H1 (cell line): ENCODE data around the gene WRAP53. TPM values are rescaled to one million over a fixed set of nuclear protein-coding genes. Genes with fewer than 3 reads are reported as not detected.
A peak's percentile ranks its signal among the peaks of the same experiment; 100 is the strongest.

ENCODE experiments used
- CTCF ChIA-PET: fragments of 300-600 bp; sonication (Branson Sonifier 250); formaldehyde crosslinking; loops from one replicate; lab custom pipeline; 2021; ENCODE audit not compliant: partially characterized antibody; lab: Charles Lee
- POLR2A ChIA-PET: fragments of 300-600 bp; sonication (Branson Sonifier 250); formaldehyde crosslinking; loops from one replicate; lab custom pipeline; 2021; ENCODE audit warnings: inconsistent platforms; ENCODE audit not compliant: partially characterized antibody; lab: Charles Lee
- DNase-seq, 2 experiments: peaks; one replicate each; pipeline versions ENCODE4 v3.0.0 to v3.0.0-alpha.2; 2010 to 2022; ENCODE audit warnings: low spot score in 2 of 2, low read depth in 1 of 2, mixed read lengths in 1 of 2
- FAIRE-seq: peaks from 2 replicates; lab custom pipeline; 2011; peaks lifted over from hg19 to GRCh38; lab: Jason Lieb, UNC
- H2AFZ ChIP-seq: 2 replicates; pipeline ENCODE4 v1.8.1; 2012; ENCODE audit warnings: low read length, inconsistent platforms
- H2AK5ac ChIP-seq: 2 replicates; pipeline ENCODE4 v1.6.1; 2013; ENCODE audit warnings: low read depth, low read length
- H2BK120ac ChIP-seq: replicated peaks from 2 replicates; pipeline ENCODE3; 2013; ENCODE audit warnings: low read depth, low read length, inconsistent platforms
- H2BK12ac ChIP-seq: 2 replicates; pipeline ENCODE4 v1.6.1; 2013; ENCODE audit warnings: low read depth, low read length
- H2BK15ac ChIP-seq: 2 replicates; pipeline ENCODE4 v1.6.1; 2013; ENCODE audit warnings: low read length
- H2BK20ac ChIP-seq: 2 replicates; pipeline ENCODE4 v1.6.1; 2013; ENCODE audit warnings: low read length
- H2BK5ac ChIP-seq: 2 replicates; pipeline ENCODE4 v1.6.1; 2013; ENCODE audit warnings: low read depth, low read length
- H3K14ac ChIP-seq: 2 replicates; pipeline ENCODE4 v1.6.1; 2013; ENCODE audit warnings: inconsistent platforms; ENCODE audit not compliant: insufficient read length
- H3K18ac ChIP-seq: 2 replicates; pipeline ENCODE4 v1.6.1; 2013; ENCODE audit warnings: low read length; ENCODE audit errors: extremely low read depth
- H3K23ac ChIP-seq: 2 replicates; pipeline ENCODE4 v1.6.1; 2013; ENCODE audit warnings: inconsistent platforms; ENCODE audit not compliant: insufficient read length
- H3K23me2 ChIP-seq: 2 replicates; pipeline ENCODE4 v1.6.1; 2013; ENCODE audit warnings: low read depth, low read length
- H3K27ac ChIP-seq: 2 replicates; pipeline ENCODE4 v1.6.1; 2011; ENCODE audit warnings: low read depth, low read length, inconsistent platforms
- H3K27me3 ChIP-seq, 4 experiments: replicated peaks in 1 of 4; 1 replicate in 1 of 4; 2 replicates in 3 of 4; pipeline versions ENCODE4 v1.6.1 to v1.8.1; 2011 to 2013; ENCODE audit warnings: low read length in 3 of 4, mild to moderate bottlenecking in 3 of 4, inconsistent platforms in 2 of 4, mixed read lengths in 2 of 4, moderate library complexity in 1 of 4; ENCODE audit not compliant: control insufficient read depth in 3 of 4, insufficient read depth in 3 of 4; ENCODE audit errors: extremely low read depth in 1 of 4
- H3K36me3 ChIP-seq, 4 experiments: 2 replicates each; pipeline versions ENCODE4 v1.6.1 to v1.8.1; 2011 to 2013; ENCODE audit warnings: mild to moderate bottlenecking in 4 of 4, low read length in 3 of 4, moderate library complexity in 2 of 4, control low read depth in 1 of 4, inconsistent platforms in 1 of 4; ENCODE audit not compliant: insufficient read depth in 4 of 4, control insufficient read depth in 2 of 4
- H3K4ac ChIP-seq: replicated peaks from 2 replicates; pipeline ENCODE3; 2013; ENCODE audit warnings: low read length, low read depth, mixed read lengths, inconsistent platforms; ENCODE audit not compliant: insufficient read length
- H3K4me1 ChIP-seq, 4 experiments: replicated peaks in 1 of 4; 1 replicate in 1 of 4; 2 replicates in 3 of 4; pipeline versions ENCODE4 v1.6.1 to v1.8.1; 2011 to 2013; ENCODE audit warnings: low read length in 3 of 4, inconsistent platforms in 2 of 4, mixed read lengths in 1 of 4; ENCODE audit not compliant: insufficient read depth in 4 of 4, control insufficient read depth in 3 of 4
- H3K4me2 ChIP-seq, 2 experiments: 2 replicates each; pipeline versions ENCODE4 v1.6.1 to v1.8.1; 2011 to 2013; ENCODE audit warnings: low read depth in 2 of 2, low read length in 2 of 2, control low read depth in 1 of 2, inconsistent platforms in 1 of 2, mild to moderate bottlenecking in 1 of 2; ENCODE audit not compliant: insufficient read depth in 1 of 2
- H3K4me3 ChIP-seq, 4 experiments: fragments of 200-600, 300-600 bp in 1 of 4; sonication (generic), shearing (Covaris generic), sonication (Bioruptor Twin) in 1 of 4; 2 replicates each; pipeline versions ENCODE4 v1.5.1 to v1.8.1; 2011 to 2016; ENCODE audit warnings: low read length in 4 of 4, low read depth in 3 of 4, control low read depth in 2 of 4, inconsistent platforms in 2 of 4, mild to moderate bottlenecking in 2 of 4, mixed read lengths in 1 of 4, moderate library complexity in 1 of 4; ENCODE audit not compliant: insufficient read depth in 2 of 4; ENCODE audit errors: extremely low read depth in 1 of 4
- H3K56ac ChIP-seq: replicated peaks from 2 replicates; pipeline ENCODE3; 2013; ENCODE audit warnings: low read depth, mild to moderate bottlenecking, mixed read lengths, low read length, inconsistent platforms; ENCODE audit not compliant: insufficient read length
- H3K79me1 ChIP-seq: 2 replicates; pipeline ENCODE4 v1.6.1; 2013; ENCODE audit warnings: low read depth, low read length, control low read depth
- H3K79me2 ChIP-seq, 2 experiments: 2 replicates each; pipeline versions ENCODE4 v1.6.1 to v1.8.1; 2012 to 2013; ENCODE audit warnings: low read length in 2 of 2, mild to moderate bottlenecking in 2 of 2, inconsistent platforms in 1 of 2; ENCODE audit not compliant: insufficient read depth in 2 of 2, control insufficient read depth in 1 of 2
- H3K9ac ChIP-seq, 4 experiments: replicated peaks in 1 of 4; 1 replicate in 1 of 4; 2 replicates in 3 of 4; pipeline versions ENCODE4 v1.6.1 to v1.8.1; 2011 to 2013; ENCODE audit warnings: low read depth in 3 of 4, low read length in 3 of 4, control low read depth in 2 of 4, mild to moderate bottlenecking in 2 of 4, moderate library complexity in 2 of 4, inconsistent platforms in 1 of 4; ENCODE audit errors: extremely low read depth in 1 of 4
- H3K9me3 ChIP-seq, 2 experiments: 2 replicates each; pipeline versions ENCODE4 v1.6.1 to v1.8.1; 2012 to 2013; ENCODE audit warnings: mild to moderate bottlenecking in 2 of 2, moderate library complexity in 2 of 2, control low read depth in 1 of 2, inconsistent platforms in 1 of 2, low read depth in 1 of 2, low read length in 1 of 2, mixed read lengths in 1 of 2; ENCODE audit not compliant: insufficient read depth in 2 of 2
- H4K20me1 ChIP-seq, 2 experiments: replicated peaks in 1 of 2; 2 replicates each; pipeline versions ENCODE3 to v1.8.1; 2011 to 2013; ENCODE audit warnings: inconsistent platforms in 2 of 2, low read length in 2 of 2, mild to moderate bottlenecking in 1 of 2; ENCODE audit not compliant: insufficient read depth in 2 of 2, control insufficient read depth in 1 of 2
- H4K5ac ChIP-seq: 2 replicates; pipeline ENCODE4 v1.6.1; 2013; ENCODE audit warnings: low read length, low read depth, mixed read lengths, inconsistent platforms; ENCODE audit not compliant: insufficient read length
- H4K8ac ChIP-seq: 2 replicates; pipeline ENCODE4 v1.8.0; 2013; ENCODE audit warnings: mild to moderate bottlenecking, moderate library complexity, low read length, inconsistent platforms; ENCODE audit not compliant: insufficient read depth; ENCODE audit errors: extremely low read depth
- H4K91ac ChIP-seq: replicated peaks from 2 replicates; pipeline ENCODE3; 2013; ENCODE audit warnings: low read length, mixed read lengths, inconsistent platforms; ENCODE audit not compliant: insufficient read length
- BACH1 ChIP-seq: IDR thresholded peaks from 2 replicates; pipeline ENCODE4 v1.6.1; 2012; ENCODE audit warnings: low read length, improper control_type of control experiment
- BRCA1 ChIP-seq: IDR thresholded peaks from 2 replicates; pipeline ENCODE4 v1.6.1; 2012; ENCODE audit warnings: low read depth, low read length, improper control_type of control experiment
- JUN ChIP-seq: IDR thresholded peaks from 2 replicates; pipeline ENCODE4 v1.6.1; 2011; ENCODE audit warnings: low read depth, mild to moderate bottlenecking, improper control_type of control experiment, low read length
- JUND ChIP-seq: IDR thresholded peaks from 2 replicates; pipeline ENCODE4 v1.6.1; 2011; ENCODE audit warnings: mild to moderate bottlenecking, improper control_type of control experiment, low read length
- KDM1A ChIP-seq: fragments of 200-600, 300-600 bp; sonication (generic); IDR thresholded peaks from 2 replicates; pipeline ENCODE4 v1.7.1; 2016; ENCODE audit warnings: mild to moderate bottlenecking, low read length, borderline replicate concordance
- KDM4A ChIP-seq: IDR thresholded peaks from one replicate; pipeline ENCODE4 v1.7.1; 2012; ENCODE audit warnings: low read depth, mild to moderate bottlenecking, moderate library complexity, low read length, inconsistent platforms; ENCODE audit not compliant: severe bottlenecking
- PHF8 ChIP-seq: fragments of 200-600 bp; sonication (generic); conservative IDR thresholded peaks from 2 replicates; pipeline ENCODE4 v1.7.1; 2012; ENCODE audit warnings: low read depth, mild to moderate bottlenecking, inconsistent platforms, low read length, moderate library complexity
- RXRA ChIP-seq: IDR thresholded peaks from 2 replicates; pipeline ENCODE4 v1.6.1; 2011; ENCODE audit warnings: low read depth, mild to moderate bottlenecking, low read length, moderate library complexity; ENCODE audit not compliant: insufficient read depth
- SP2 ChIP-seq: IDR thresholded peaks from 2 replicates; pipeline ENCODE4 v1.6.1; 2012; ENCODE audit warnings: mild to moderate bottlenecking, low read length, inconsistent platforms
- SRF ChIP-seq: IDR thresholded peaks from 2 replicates; pipeline ENCODE4 v1.6.1; 2011; ENCODE audit warnings: mild to moderate bottlenecking, low read depth, low read length, moderate library complexity
- TBP ChIP-seq: IDR thresholded peaks from 2 replicates; pipeline ENCODE4 v1.6.1; 2011; ENCODE audit warnings: low read depth, low read length, improper control_type of control experiment
- WGBS, 2 experiments: shearing (Covaris generic) in 1 of 2; methylation state at CpG; one replicate each; pipeline versions ENCODE4 v1.1.6 to v1.1.7; 2013 to 2015; ENCODE audit warnings: low lambda C conversion rate in 2 of 2, mixed read lengths in 2 of 2, inconsistent platforms in 1 of 2, low coverage in 1 of 2, missing lambda C conversion rate in 1 of 2; ENCODE audit not compliant: insufficient replicate concordance in 2 of 2, insufficient coverage in 1 of 2, insufficient read length in 1 of 2; ENCODE audit errors: extremely low coverage in 1 of 2, missing lambda C conversion rate in 1 of 2; 5-methylcytosine and 5-hydroxymethylcytosine counted together
- polyA plus RNA-seq, 7 experiments: library from polyadenylated mRNA; depleted of rRNA in 3 of 7; stranded (reverse) in 5 of 7; unstranded in 2 of 7; fragments of >200 nt in 5 of 7; fragments of 200-250 nt in 2 of 7; gene quantifications; 1 replicate in 5 of 7; 2 replicates in 1 of 7; 4 replicates in 1 of 7; pipeline versions ENCODE4 v1.2.1 to v1.2.3, GENCODE V29; 2011 to 2013; ENCODE audit warnings: missing spikeins in 2 of 7, mixed read lengths in 2 of 7
- total RNA-seq: library from RNA; stranded (reverse); fragmentation: NEBNext Ultra II Directional; extraction: Animal tissue kit (Norgen Biotek cat#: 25700); gene quantifications from 2 replicates; pipeline ENCODE4 v1.2.1, GENCODE V29; 2021
- TF ChIP-seq, protein P1 (sequence below), 3 experiments: IDR thresholded peaks; 1 replicate in 2 of 3; 2 replicates in 1 of 3; pipeline versions ENCODE4 v1.5.1 to v1.6.1; 2011; ENCODE audit warnings: low read length in 3 of 3, mild to moderate bottlenecking in 3 of 3, inconsistent platforms in 2 of 3, low read depth in 1 of 3, moderate library complexity in 1 of 3; ENCODE audit not compliant: insufficient read depth in 1 of 3; ENCODE audit errors: control extremely low read depth in 1 of 3

WRAP53 gene
- total and polyA plus RNA-seq, 2 of the 8 experiments (the other 6 are each of a cell fraction or from before 2014, with no cell fraction given) = 29.2 to 30.1 TPM

DNA sequence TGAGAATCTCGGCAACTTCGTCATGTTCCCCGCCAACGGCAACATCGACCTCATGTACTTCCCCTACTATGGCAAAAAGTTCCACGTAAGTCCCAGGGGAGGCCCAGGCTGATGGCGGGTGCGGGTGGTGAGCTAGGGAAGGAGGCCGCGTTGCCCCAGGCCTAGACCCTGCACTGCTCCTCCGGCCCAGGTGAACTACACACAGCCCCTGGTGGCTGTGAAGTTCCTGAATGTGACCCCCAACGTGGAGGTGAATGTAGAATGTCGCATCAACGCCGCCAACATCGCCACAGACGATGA is 32.8 kb upstream of the WRAP53 start:
- no peak overlapping the region for H3K56ac ChIP-seq
- 95% methylated on average over 15 of the region's 17 CpGs; no CpG with 5 or more reads in 1 of the 2 experiments for WGBS, 2 experiments
- no peak overlapping the region for H3K9ac ChIP-seq
- no peak overlapping the region for H3K4me2 ChIP-seq
- FAIRE-seq = no peak
- no peak overlapping the region for H2BK20ac ChIP-seq
- H2BK5ac ChIP-seq = no peak overlapping the region
- no peak overlapping the region for H4K8ac ChIP-seq
- H3K27ac ChIP-seq = no peak overlapping the region
- H3K14ac ChIP-seq = no peak overlapping the region
- no peak overlapping the region for H2BK120ac ChIP-seq
- peak overlapping the region; percentile 62; the same call in 1 of the 2 replicates for H2BK15ac ChIP-seq
- no peaks in the 10 kb centered on the region for H3K79me2 ChIP-seq
- H4K91ac ChIP-seq = peak overlapping the region; percentile 25
- H3K79me1 ChIP-seq = no peaks in the 10 kb centered on the region
- H3K27me3 ChIP-seq = peaks cover 0 to 11% (median 4%) of the 10 kb centered on the region in 4 experiments; a peak in 3 of 7 replicates
- H2BK12ac ChIP-seq = peak overlapping the region; percentile 89; the same call in 1 of the 2 replicates
- 0 out of 2 replicates have a peak overlapping the region, but pooled peaks have one; percentile 41 for H2AK5ac ChIP-seq
- peaks cover 0 to 2% of the 10 kb centered on the region in 2 experiments for H4K20me1 ChIP-seq
- H2AFZ ChIP-seq = no peak overlapping the region
- no peaks in the 10 kb centered on the region for H3K9me3 ChIP-seq
- ChIA-PET CTCF (interaction anchor here (0.6 to 18.2 kb wide), 4 partner anchors 16 to 88 kb away, joined by 3 to 211 read pairs (median 101); partner anchors contain the start of gene SHBG), POLR2A (interaction anchor here (1.3 to 79.4 kb wide), 4 partner anchors 11 to 66 kb away, joined by 4 to 2272 read pairs (median 1138); partner anchors contain the start of genes ATP1B2, FXR2, SAT2 and SHBG)
- H4K5ac ChIP-seq = no peak overlapping the region
- H3K18ac ChIP-seq = no peak overlapping the region
- no peak overlapping the region for H3K4ac ChIP-seq
- H3K4me1 ChIP-seq = peaks cover 9 to 18% (median 13%) of the 10 kb centered on the region in 4 experiments
- H3K36me3 ChIP-seq = no peaks in the 10 kb centered on the region; a peak in 2 of 8 replicates
- no peak overlapping the region for H3K4me3 ChIP-seq
- no peak overlapping the region for H3K23ac ChIP-seq
- DNase-seq = no peak
- peaks cover 18% of the 10 kb centered on the region for H3K23me2 ChIP-seq
- TF ChIP-seq RXRA (no peak), PHF8 (no peak), KDM4A (no peak), BRCA1 (no peak), JUN (no peak), BACH1 (no peak), TBP (no peak), SRF (no peak), JUND (no peak), SP2 (no peak), KDM1A (no peak)
- TF ChIP-seq, protein P1, sequence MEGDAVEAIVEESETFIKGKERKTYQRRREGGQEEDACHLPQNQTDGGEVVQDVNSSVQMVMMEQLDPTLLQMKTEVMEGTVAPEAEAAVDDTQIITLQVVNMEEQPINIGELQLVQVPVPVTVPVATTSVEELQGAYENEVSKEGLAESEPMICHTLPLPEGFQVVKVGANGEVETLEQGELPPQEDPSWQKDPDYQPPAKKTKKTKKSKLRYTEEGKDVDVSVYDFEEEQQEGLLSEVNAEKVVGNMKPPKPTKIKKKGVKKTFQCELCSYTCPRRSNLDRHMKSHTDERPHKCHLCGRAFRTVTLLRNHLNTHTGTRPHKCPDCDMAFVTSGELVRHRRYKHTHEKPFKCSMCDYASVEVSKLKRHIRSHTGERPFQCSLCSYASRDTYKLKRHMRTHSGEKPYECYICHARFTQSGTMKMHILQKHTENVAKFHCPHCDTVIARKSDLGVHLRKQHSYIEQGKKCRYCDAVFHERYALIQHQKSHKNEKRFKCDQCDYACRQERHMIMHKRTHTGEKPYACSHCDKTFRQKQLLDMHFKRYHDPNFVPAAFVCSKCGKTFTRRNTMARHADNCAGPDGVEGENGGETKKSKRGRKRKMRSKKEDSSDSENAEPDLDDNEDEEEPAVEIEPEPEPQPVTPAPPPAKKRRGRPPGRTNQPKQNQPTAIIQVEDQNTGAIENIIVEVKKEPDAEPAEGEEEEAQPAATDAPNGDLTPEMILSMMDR (IDR thresholded peaks at IDR 0.05; ENCODE audit: control extremely low read depth in 1 of 3, insufficient read depth in 1 of 3, low read depth in 1 of 3, low read length in 3 of 3) = no peak
